GM04503 (cell line): Measurements from ENCODE around the gene PRKAG2.
"Not testable (repeated sequence)": the region's sequence is repeated elsewhere in the genome, so short reads cannot be mapped to it uniquely, and the experiment has no call there.

Experiments used
- DNase-seq: peaks from one replicate; pipeline ENCODE4 v3.0.0-alpha.2; 2012; ENCODE audit warnings: low read depth

The PRKAG2 gene

GRCh38 chr7:151834271-151835035 is 42.5 kb downstream of the PRKAG2 start:
- no peak for DNase-seq

- DNase-seq: no peak
Measured at GRCh38 chr7:151833691-151834090, 43.2 kb downstream of the PRKAG2 start.

- DNase-seq: no peak
Measured at GRCh38 chr7:151833213-151833651, 43.7 kb downstream of the PRKAG2 start.

GRCh38 chr7:151832656-151833055 is 44.3 kb downstream of the PRKAG2 start:
- DNase-seq: no peak

- no peak for DNase-seq
Measured at GRCh38 chr7:151832138-151832537, 44.8 kb downstream of the PRKAG2 start.

- no peak for DNase-seq
Measured at GRCh38 chr7:151831606-151832005, 45.3 kb downstream of the PRKAG2 start.

GRCh38 chr7:151830121-151830830 is 46.6 kb downstream of the PRKAG2 start:
- no peak for DNase-seq

- no peak for DNase-seq
Measured at GRCh38 chr7:151829707-151830106, 47.2 kb downstream of the PRKAG2 start.

GRCh38 chr7:151827620-151828019 is 49.3 kb downstream of the PRKAG2 start:
- no peak for DNase-seq

- DNase-seq: not testable (repeated sequence)
Measured at GRCh38 chr7:151826316-151826715, 50.6 kb downstream of the PRKAG2 start.

- DNase-seq: no peak
Measured at GRCh38 chr7:151825721-151826120, 51.2 kb downstream of the PRKAG2 start.

GRCh38 chr7:151824373-151824933 is 52.5 kb downstream of the PRKAG2 start:
- DNase-seq: no peak

GRCh38 chr7:151823566-151824372 is 53.1 kb downstream of the PRKAG2 start:
- no peak for DNase-seq

GRCh38 chr7:151822541-151823181 is 54.3 kb downstream of the PRKAG2 start:
- no peak for DNase-seq

- no peak for DNase-seq
Measured at GRCh38 chr7:151821806-151822540, 54.9 kb downstream of the PRKAG2 start.

GRCh38 chr7:151821226-151821625 is 55.7 kb downstream of the PRKAG2 start:
- DNase-seq: no peak

GRCh38 chr7:151820491-151821105 is 56.3 kb downstream of the PRKAG2 start:
- DNase-seq: no peak

- DNase-seq: no peak
Measured at GRCh38 chr7:151819866-151820265, 57.0 kb downstream of the PRKAG2 start.

- no peak for DNase-seq
Measured at GRCh38 chr7:151818674-151819519, 58.0 kb downstream of the PRKAG2 start.
